NCI-H2227 treated with DMSO at 0.1 percent for 48 hours (cell line): ENCODE measurements around the gene TACR2.

ENCODE experiments used
- DNase-seq: peaks from one replicate; lab custom pipeline; 2025; lab: John Stamatoyannopoulos, UW

TACR2 gene

GRCh38 chr10:69419096-69419743, 2.5 kb upstream of the TACR2 start:
- no peak for DNase-seq

- DNase-seq: no peak
Measured at GRCh38 chr10:69418052-69418752, 1.5 kb upstream of the TACR2 start.

GRCh38 chr10:69417542-69417941, 824 bp upstream of the TACR2 start:
- DNase-seq: no peak

GRCh38 chr10:69415951-69416350, 767 bp downstream of the TACR2 start:
- DNase-seq: no peak

GRCh38 chr10:69415049-69415448, 1.7 kb downstream of the TACR2 start:
- no peak for DNase-seq

- DNase-seq: no peak
Measured at GRCh38 chr10:69414036-69415018, 2.4 kb downstream of the TACR2 start.

GRCh38 chr10:69413221-69413865, 3.4 kb downstream of the TACR2 start:
- DNase-seq: peak; percentile 18

GRCh38 chr10:69412232-69412790, 4.4 kb downstream of the TACR2 start:
- no peak for DNase-seq

- no peak for DNase-seq
Measured at GRCh38 chr10:69411476-69411875, 5.2 kb downstream of the TACR2 start.

GRCh38 chr10:69410487-69410886, 6.2 kb downstream of the TACR2 start:
- no peak for DNase-seq

- no peak for DNase-seq
Measured at GRCh38 chr10:69409968-69410367, 6.8 kb downstream of the TACR2 start.

GRCh38 chr10:69409176-69409495, 7.6 kb downstream of the TACR2 start:
- DNase-seq: no peak

- peak; percentile 74 for DNase-seq
Measured at GRCh38 chr10:69408318-69409175, 8.2 kb downstream of the TACR2 start.

GRCh38 chr10:69407621-69408301, 9.0 kb downstream of the TACR2 start:
- no peak for DNase-seq

GRCh38 chr10:69406816-69407580, 9.7 kb downstream of the TACR2 start:
- no peak for DNase-seq

- no peak for DNase-seq
Measured at GRCh38 chr10:69406302-69406811, 10.4 kb downstream of the TACR2 start.

GRCh38 chr10:69405221-69405620, 11.5 kb downstream of the TACR2 start:
- DNase-seq: no peak

- DNase-seq: no peak
Measured at GRCh38 chr10:69404786-69405185, 11.9 kb downstream of the TACR2 start.

GRCh38 chr10:69403519-69403918, 13.2 kb downstream of the TACR2 start:
- no peak for DNase-seq
